Cardiac muscle cell (in vitro differentiated cells and primary cell): ENCODE measurements around the gene NOL9. TPM values are rescaled to one million over a fixed set of nuclear protein-coding genes. Genes with fewer than 3 reads are reported as not detected.

Source experiments
- DNase-seq, 2 donors: peaks; one replicate each; pipeline versions ENCODE4 v3.0.0 to v3.0.0-alpha.2; 2010 to 2017; ENCODE audit warnings: low read depth in 1 of 2, low spot score in 1 of 2
- H3K27ac ChIP-seq: fragments of 200-600 bp; sonication (generic); 2 replicates; pipeline ENCODE4 v1.5.1; 2016
- H3K27me3 ChIP-seq: fragments of 200-600 bp; sonication (generic); 2 replicates; pipeline ENCODE4 v1.6.0; 2016; ENCODE audit warnings: control low read depth
- H3K36me3 ChIP-seq: fragments of 200-600 bp; sonication (generic); 2 replicates; pipeline ENCODE4 v1.5.1; 2016; ENCODE audit warnings: control low read depth
- H3K4me1 ChIP-seq: fragments of 200-600 bp; sonication (generic); 2 replicates; pipeline ENCODE4 v1.8.1; 2017; ENCODE audit warnings: low read depth, mild to moderate bottlenecking, mixed run types
- H3K4me3 ChIP-seq: fragments of 200-600 bp; sonication (generic); 2 replicates; pipeline ENCODE4 v1.5.1; 2016; ENCODE audit warnings: mild to moderate bottlenecking
- H3K9me3 ChIP-seq: fragments of 200-600 bp; sonication (generic); 2 replicates; pipeline ENCODE4 v1.5.1; 2017; ENCODE audit warnings: low read depth, mild to moderate bottlenecking, control low read depth
- polyA plus RNA-seq: library from polyadenylated mRNA; unstranded; fragments of >200 nt; fragmentation: Nextera tagmentation; extraction: Ambion mirVana; gene quantifications from 2 replicates; pipeline ENCODE4 v1.2.1, GENCODE V29; 2016
- total RNA-seq: library from RNA; depleted of rRNA; stranded (reverse); fragments of >200 nt; gene quantifications from 2 replicates; pipeline ENCODE4 v1.2.3, GENCODE V29; 2016
- TF ChIP-seq, protein P1 (sequence below): IDR thresholded peaks from 2 replicates; pipeline ENCODE4 v1.5.1; 2012; ENCODE audit warnings: low read depth, mild to moderate bottlenecking, low read length

NOL9 gene
- total and polyA plus RNA-seq, 2 experiments from 2014 or later, result 12.9 to 22.4 TPM

DNA sequence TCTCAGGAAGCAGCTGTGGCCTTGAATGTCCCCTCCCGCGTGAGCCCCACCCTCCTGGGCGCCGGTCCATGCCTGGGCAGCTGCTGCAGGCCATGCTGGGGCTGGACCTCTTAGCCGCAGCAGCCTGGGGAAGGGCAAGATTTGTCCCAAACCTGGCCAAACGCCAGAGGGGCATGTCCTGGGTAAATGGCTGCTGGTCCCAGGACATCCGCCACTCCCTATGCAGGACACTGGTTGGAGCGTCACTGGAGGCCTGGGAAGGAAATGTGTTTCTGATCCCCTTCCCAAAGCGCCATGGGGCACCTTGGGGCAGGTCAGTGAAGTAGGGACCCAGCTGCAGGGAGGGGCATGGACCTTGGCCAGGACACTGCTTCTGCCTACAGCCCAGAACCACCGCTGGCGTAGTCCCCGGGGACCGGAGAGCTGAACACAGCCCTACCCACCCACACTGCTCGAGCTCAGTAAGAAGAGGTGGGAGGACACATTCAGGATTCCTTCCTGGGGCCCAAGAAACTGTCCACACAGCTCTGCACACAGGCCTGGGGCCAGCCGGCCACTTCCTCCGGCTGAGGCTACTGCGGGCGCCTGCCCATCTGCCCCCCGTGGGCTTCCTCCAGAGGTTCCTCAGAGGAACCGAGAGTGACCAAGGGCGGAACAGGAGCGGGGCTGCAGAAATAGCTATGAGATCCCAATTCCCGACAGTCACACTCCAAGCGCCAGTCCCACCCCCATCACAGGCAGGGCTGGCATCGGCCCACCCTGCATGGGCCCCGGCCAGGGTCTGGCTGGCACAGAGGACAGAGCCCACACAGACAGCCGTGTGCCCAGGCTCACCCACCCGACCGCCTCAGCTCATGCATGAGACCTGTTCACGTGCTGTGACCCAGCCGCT lies 52.1 kb downstream of the NOL9 start:
- Histone ChIP-seq H3K4me1 (no peaks in the 10 kb centered on the region), H3K27ac (no peak overlapping the region)

DNA sequence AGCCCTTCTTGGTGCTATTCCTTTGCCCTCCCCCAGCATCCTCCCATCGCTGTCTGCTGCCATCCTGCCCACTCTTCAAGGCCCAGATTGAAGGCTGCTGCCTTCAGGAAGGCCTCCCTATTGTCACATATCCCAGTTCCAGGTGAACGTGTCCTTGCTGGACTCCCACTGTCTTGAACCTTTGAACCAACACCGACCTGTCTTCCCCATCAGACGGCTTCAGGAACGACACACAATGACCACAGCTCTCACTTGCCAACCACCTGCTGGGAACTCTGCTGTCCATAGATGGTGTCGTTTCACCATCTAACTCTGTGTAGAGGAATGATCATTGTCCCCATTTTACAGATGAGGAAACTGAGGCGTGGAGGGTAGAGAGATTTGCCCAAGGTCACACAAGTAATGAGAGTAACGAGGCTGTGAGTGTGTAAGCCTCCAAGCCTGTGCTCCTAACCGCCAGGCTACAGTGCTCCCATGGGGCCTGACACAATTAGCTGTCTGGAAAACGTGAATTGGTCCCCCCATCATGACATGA lies 53.0 kb downstream of the NOL9 start:
- H3K4me3 ChIP-seq, result no peak overlapping the region
- no peak for DNase-seq
- H3K36me3 ChIP-seq, result no peaks in the 10 kb centered on the region
- no peaks in the 10 kb centered on the region for H3K9me3 ChIP-seq
- TF ChIP-seq, protein P1, sequence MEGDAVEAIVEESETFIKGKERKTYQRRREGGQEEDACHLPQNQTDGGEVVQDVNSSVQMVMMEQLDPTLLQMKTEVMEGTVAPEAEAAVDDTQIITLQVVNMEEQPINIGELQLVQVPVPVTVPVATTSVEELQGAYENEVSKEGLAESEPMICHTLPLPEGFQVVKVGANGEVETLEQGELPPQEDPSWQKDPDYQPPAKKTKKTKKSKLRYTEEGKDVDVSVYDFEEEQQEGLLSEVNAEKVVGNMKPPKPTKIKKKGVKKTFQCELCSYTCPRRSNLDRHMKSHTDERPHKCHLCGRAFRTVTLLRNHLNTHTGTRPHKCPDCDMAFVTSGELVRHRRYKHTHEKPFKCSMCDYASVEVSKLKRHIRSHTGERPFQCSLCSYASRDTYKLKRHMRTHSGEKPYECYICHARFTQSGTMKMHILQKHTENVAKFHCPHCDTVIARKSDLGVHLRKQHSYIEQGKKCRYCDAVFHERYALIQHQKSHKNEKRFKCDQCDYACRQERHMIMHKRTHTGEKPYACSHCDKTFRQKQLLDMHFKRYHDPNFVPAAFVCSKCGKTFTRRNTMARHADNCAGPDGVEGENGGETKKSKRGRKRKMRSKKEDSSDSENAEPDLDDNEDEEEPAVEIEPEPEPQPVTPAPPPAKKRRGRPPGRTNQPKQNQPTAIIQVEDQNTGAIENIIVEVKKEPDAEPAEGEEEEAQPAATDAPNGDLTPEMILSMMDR, result no peak
- H3K27ac ChIP-seq, result no peak overlapping the region
- H3K27me3 ChIP-seq, result no peaks in the 10 kb centered on the region
- peaks cover 2% of the 10 kb centered on the region for H3K4me1 ChIP-seq

More for the DNA sequence above, 52.1 kb downstream of the NOL9 start:
- peak in 1 of 2 donors; percentile 46 for DNase-seq
- Histone ChIP-seq H3K4me3 (no peak overlapping the region), H3K9me3 (no peaks in the 10 kb centered on the region), H3K27me3 (no peaks in the 10 kb centered on the region), H3K36me3 (no peaks in the 10 kb centered on the region)
- TF ChIP-seq, protein P1, result no peak

DNA sequence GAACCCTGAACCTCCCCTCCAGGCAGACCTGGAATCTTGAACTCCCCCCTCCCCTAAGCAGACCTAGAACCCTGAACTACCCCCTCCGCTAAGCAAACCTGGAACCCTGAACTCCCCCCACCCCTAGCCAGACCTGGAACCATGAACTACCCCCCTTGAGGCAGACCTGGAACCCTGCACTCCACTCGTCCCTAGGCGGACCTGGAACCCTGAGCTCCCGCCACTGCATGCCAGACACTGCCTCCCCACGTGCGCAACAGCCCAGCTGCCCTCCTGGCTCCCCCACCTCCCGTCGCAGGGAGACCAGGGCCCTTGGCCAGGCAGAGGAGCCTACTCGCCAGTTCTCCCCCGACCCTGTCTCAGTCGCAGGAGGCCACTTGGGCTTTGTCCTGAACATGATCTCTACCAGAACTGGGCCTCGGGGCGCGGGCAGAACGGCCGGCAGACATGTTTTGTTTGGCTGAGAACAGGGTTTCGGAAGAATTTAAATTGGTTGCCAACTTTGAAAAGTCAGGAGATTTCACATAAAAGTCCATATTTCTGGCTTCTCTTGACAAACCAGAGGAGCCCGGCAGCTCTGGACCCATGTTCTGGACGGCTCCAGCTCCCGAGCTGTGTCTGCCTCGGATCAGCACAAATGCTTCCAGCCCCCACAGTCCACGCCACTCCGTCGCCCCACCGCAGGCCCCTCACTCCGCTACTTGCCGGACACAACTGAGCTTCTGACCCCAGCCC lies 53.6 kb downstream of the NOL9 start:
- TF ChIP-seq, protein P1, result no peak
- no peak overlapping the region for H3K4me3 ChIP-seq
- no peaks in the 10 kb centered on the region for H3K36me3 ChIP-seq
- no peak for DNase-seq
- H3K27ac ChIP-seq, result no peak overlapping the region
- H3K9me3 ChIP-seq, result no peaks in the 10 kb centered on the region
- no peaks in the 10 kb centered on the region for H3K27me3 ChIP-seq
- H3K4me1 ChIP-seq, result peaks cover 5% of the 10 kb centered on the region

DNA sequence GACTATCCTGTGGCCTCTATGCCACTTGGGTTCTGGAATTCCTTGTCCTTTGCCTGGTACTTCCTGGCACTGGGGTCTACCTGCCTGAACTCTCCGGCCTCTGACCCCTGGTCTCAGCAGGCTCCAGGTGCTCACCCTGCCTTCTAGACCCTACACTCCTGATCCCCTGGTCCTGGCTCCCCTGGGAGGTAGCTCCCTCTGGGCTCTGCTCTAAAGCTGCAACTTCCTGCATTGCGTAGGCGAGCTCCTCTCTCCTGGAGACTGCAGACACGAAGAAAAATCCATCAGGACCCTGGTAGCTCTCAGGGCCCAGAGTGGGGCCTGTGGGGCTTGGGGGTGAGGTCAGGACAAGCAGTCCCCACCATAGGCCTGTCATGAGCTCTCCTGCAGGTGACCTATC lies 55.0 kb downstream of the NOL9 start:
- no peaks in the 10 kb centered on the region for H3K36me3 ChIP-seq
- H3K4me1 ChIP-seq, result peaks cover 5% of the 10 kb centered on the region
- no peaks in the 10 kb centered on the region for H3K27me3 ChIP-seq
- no peak for DNase-seq
- no peak overlapping the region for H3K4me3 ChIP-seq
- H3K27ac ChIP-seq, result no peak overlapping the region
- no peaks in the 10 kb centered on the region for H3K9me3 ChIP-seq
- TF ChIP-seq, protein P1, result no peak

DNA sequence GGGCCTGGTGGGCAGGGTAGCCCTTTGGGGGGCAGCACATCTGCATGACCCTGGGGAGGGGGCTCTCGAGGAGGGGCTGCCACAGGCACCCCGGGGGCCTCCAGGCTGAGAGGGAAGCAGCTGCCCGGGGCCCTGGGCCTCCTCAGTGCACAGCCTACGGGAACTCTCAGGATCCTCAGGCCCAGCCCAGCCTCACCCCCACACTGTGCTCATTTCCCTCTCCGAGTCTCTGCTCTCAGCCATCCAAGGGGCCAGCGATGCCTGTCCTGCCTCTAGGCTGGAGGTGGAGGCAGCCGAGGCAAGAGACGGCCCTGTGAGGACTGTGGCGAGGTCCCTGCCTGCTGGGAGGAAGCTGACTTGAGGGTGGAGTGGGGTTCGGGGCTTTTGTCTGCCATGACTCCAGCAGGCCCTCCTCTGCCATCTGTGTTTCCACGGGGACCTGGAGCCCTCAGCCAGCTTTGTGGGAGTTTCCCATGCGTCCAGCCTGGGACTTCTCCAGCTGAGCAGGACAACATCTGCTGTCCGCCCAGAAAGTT lies 55.7 kb downstream of the NOL9 start:
- Histone ChIP-seq H3K9me3 (no peaks in the 10 kb centered on the region), H3K27me3 (no peaks in the 10 kb centered on the region), H3K4me3 (no peak overlapping the region), H3K36me3 (no peaks in the 10 kb centered on the region), H3K4me1 (peaks cover 5% of the 10 kb centered on the region), H3K27ac (no peak overlapping the region)
- DNase-seq, result no peak
- TF ChIP-seq, protein P1, result no peak
